SU-DHL-6 (cell line): ENCODE measurements around the gene ZNF710.

ENCODE experiments used
- H2AFZ ChIP-seq: fragments of 200-600 bp; sonication (generic); 2 replicates; pipeline ENCODE4 v1.6.1; 2014; ENCODE audit warnings: low read depth, mild to moderate bottlenecking, moderate library complexity, mixed read lengths, antibody characterized with exemption, low read length; ENCODE audit not compliant: severe bottlenecking
- H3F3A ChIP-seq: fragments of 200-600 bp; shearing (Covaris generic); 2 replicates; pipeline ENCODE4 v1.6.0; 2016; ENCODE audit warnings: antibody characterized with exemption, mild to moderate bottlenecking; ENCODE audit not compliant: insufficient read depth
- H3K27ac ChIP-seq: fragments of 200-600 bp; sonication (generic); 2 replicates; pipeline ENCODE4 v1.5.1; 2016; ENCODE audit warnings: low read depth, mild to moderate bottlenecking, low read length, moderate library complexity, mixed read lengths
- H3K27me3 ChIP-seq: fragments of 200-600 bp; sonication (generic), shearing (Covaris generic); 2 replicates; pipeline ENCODE4 v1.6.0; 2014; ENCODE audit warnings: mild to moderate bottlenecking, low read length
- H3K36me3 ChIP-seq: fragments of 200-600 bp; sonication (generic); 2 replicates; pipeline ENCODE4 v1.6.1; 2014; ENCODE audit warnings: mild to moderate bottlenecking, low read length, mixed read lengths
- H3K4me2 ChIP-seq: fragments of 300-600, 200-600 bp; shearing (Covaris generic), sonication (generic); 2 replicates; pipeline ENCODE4 v1.6.0; 2014; ENCODE audit warnings: low read length, low read depth, mild to moderate bottlenecking; ENCODE audit not compliant: poor library complexity, severe bottlenecking
- H3K4me3 ChIP-seq: fragments of 200-600 bp; sonication (generic); 2 replicates; pipeline ENCODE4 v1.5.1; 2014; ENCODE audit warnings: antibody characterized with exemption, low read length, mild to moderate bottlenecking, mixed read lengths; ENCODE audit not compliant: insufficient read depth, poor library complexity, severe bottlenecking
- H3K79me2 ChIP-seq: fragments of 200-600 bp; sonication (generic); 2 replicates; pipeline ENCODE4 v1.6.1; 2014; ENCODE audit warnings: mild to moderate bottlenecking, low read length, moderate library complexity; ENCODE audit not compliant: insufficient read depth
- H3K9ac ChIP-seq: fragments of 200-600 bp; sonication (generic); 2 replicates; pipeline ENCODE4 v1.7.0; 2014; ENCODE audit warnings: mild to moderate bottlenecking, low read length
- H3K9me2 ChIP-seq: fragments of 200-600 bp; sonication (generic); replicated peaks from 2 replicates; pipeline ENCODE4 v1.6.1; 2014; ENCODE audit warnings: low read length; ENCODE audit not compliant: insufficient read depth
- H3K9me3 ChIP-seq: fragments of 200-600 bp; sonication (generic); 2 replicates; pipeline ENCODE4 v1.6.1; 2014; ENCODE audit warnings: low read length, mixed read lengths; ENCODE audit not compliant: insufficient read depth
- H4K20me1 ChIP-seq: fragments of 200-600 bp; sonication (generic); 2 replicates; pipeline ENCODE4 v1.6.1; 2014; ENCODE audit warnings: low read depth, mild to moderate bottlenecking, antibody characterized with exemption, low read length, moderate library complexity, mixed read lengths
- CTCF ChIP-seq: fragments of 200-600 bp; sonication (generic); IDR thresholded peaks from one replicate; pipeline ENCODE4 v1.5.1; 2017; ENCODE audit warnings: antibody characterized with exemption, mild to moderate bottlenecking, low read length, moderate library complexity; ENCODE audit not compliant: insufficient read depth, poor library complexity, severe bottlenecking
- EZH2phosphoT487 ChIP-seq: fragments of 200-600 bp; sonication (generic), shearing (Covaris generic); conservative IDR thresholded peaks from 2 replicates; pipeline ENCODE4 v1.6.1; 2018; ENCODE audit warnings: mild to moderate bottlenecking, antibody characterized with exemption, low read length, moderate library complexity, mixed read lengths

ZNF710 gene

GRCh38 chr15:90113166-90113565 lies 112.0 kb downstream of the ZNF710 start:
- H3K4me2 ChIP-seq: no peak overlapping the region

GRCh38 chr15:90114451-90114901 lies 113.4 kb downstream of the ZNF710 start:
- Histone ChIP-seq H3K4me2 (no peak overlapping the region), H3K27ac (no peak overlapping the region), H3K9me3 (peaks cover 15% of the 10 kb centered on the region; the same call in 1 of the 2 replicates), H3F3A (no peaks in the 10 kb centered on the region), H4K20me1 (no peaks in the 10 kb centered on the region), H3K9me2 (no peaks in the 10 kb centered on the region), H2AFZ (no peak overlapping the region), H3K9ac (no peak overlapping the region), H3K79me2 (no peaks in the 10 kb centered on the region), H3K4me3 (no peak overlapping the region), H3K36me3 (no peaks in the 10 kb centered on the region), H3K27me3 (no peaks in the 10 kb centered on the region)
- TF ChIP-seq EZH2phosphoT487: no peak
- no peak for TF ChIP-seq CTCF

More at GRCh38 chr15:90113166-90113565, 112.0 kb downstream of the ZNF710 start:
- Histone ChIP-seq H3K27me3 (no peaks in the 10 kb centered on the region), H3F3A (no peaks in the 10 kb centered on the region), H3K9me2 (no peaks in the 10 kb centered on the region), H3K4me3 (no peak overlapping the region), H2AFZ (no peak overlapping the region), H4K20me1 (no peaks in the 10 kb centered on the region), H3K9me3 (peaks cover 15% of the 10 kb centered on the region; the same call in 1 of the 2 replicates), H3K36me3 (no peaks in the 10 kb centered on the region), H3K27ac (no peak overlapping the region), H3K9ac (no peak overlapping the region), H3K79me2 (no peaks in the 10 kb centered on the region)
- TF ChIP-seq CTCF (no peak), EZH2phosphoT487 (no peak)

GRCh38 chr15:90115783-90116182 lies 114.7 kb downstream of the ZNF710 start:
- Histone ChIP-seq H3K9me3 (peaks cover 15% of the 10 kb centered on the region; the same call in 1 of the 2 replicates), H3K36me3 (no peaks in the 10 kb centered on the region), H4K20me1 (no peaks in the 10 kb centered on the region), H3K9ac (no peak overlapping the region), H3K79me2 (no peaks in the 10 kb centered on the region), H3K27me3 (no peaks in the 10 kb centered on the region), H3F3A (no peaks in the 10 kb centered on the region), H2AFZ (no peak overlapping the region), H3K27ac (no peak overlapping the region), H3K4me2 (no peak overlapping the region), H3K9me2 (no peaks in the 10 kb centered on the region), H3K4me3 (no peak overlapping the region)
- no peak for TF ChIP-seq CTCF
- no peak for TF ChIP-seq EZH2phosphoT487
